ENCODE measurements around the gene AQP10. TPM values are rescaled to one million over a fixed set of nuclear protein-coding genes. Genes with fewer than 3 reads are reported as not detected.

The AQP10 gene
- total and polyA plus RNA-seq, 2 of the 4 experiments (the other 2 are of a cell fraction): not detected

- peaks cover 3 to 15% of the 10 kb centered on the region in 2 experiments; a peak in 1 of 4 replicates for H3K79me1 ChIP-seq (ENCODE audit: low read depth in 1 of 2, low read length in 2 of 2)
- H3K27ac ChIP-seq (ENCODE audit: insufficient read depth, low read length): no peak overlapping the region
- H4K91ac ChIP-seq (ENCODE audit: insufficient read depth, low read depth, low read length): no peak overlapping the region
- peaks cover 10% of the 10 kb centered on the region; the same call in 1 of the 2 replicates for H3K4me1 ChIP-seq (ENCODE audit: control insufficient read depth, insufficient read depth, low read length)
- no peak overlapping the region for H2AK5ac ChIP-seq (ENCODE audit: low read depth, low read length)
- H3K23ac ChIP-seq (ENCODE audit: low read depth, low read length): no peak overlapping the region
- no peak overlapping the region for H3K14ac ChIP-seq (replicated peaks; ENCODE audit: low read depth, low read length)
- H3K27me3 ChIP-seq (ENCODE audit: control insufficient read depth, insufficient read depth, low read length): no peaks in the 10 kb centered on the region
- TF ChIP-seq MAZ (IDR thresholded peaks at IDR 0.05; ENCODE audit: borderline replicate concordance, low read depth, low read length): no peak
- TF ChIP-seq RCOR1 (IDR thresholded peaks at IDR 0.05; ENCODE audit: insufficient replicate concordance, low read length): no peak
- TF ChIP-seq CTCF (conservative IDR thresholded peaks at IDR 0.05; ENCODE audit: low read depth, low read length): no peak
- TF ChIP-seq USF2 (IDR thresholded peaks at IDR 0.05; ENCODE audit: low read depth, low read length): no peak
- no peak for TF ChIP-seq POLR2A (IDR thresholded peaks at IDR 0.05; ENCODE audit: low read depth, low read length)
- no peak for TF ChIP-seq CEBPB (IDR thresholded peaks at IDR 0.05; ENCODE audit: low read depth, low read length)
- TF ChIP-seq RAD21 (IDR thresholded peaks at IDR 0.05; ENCODE audit: low read length): no peak
- no peak overlapping the region for H2BK5ac ChIP-seq (ENCODE audit: low read depth, low read length, poor library complexity, severe bottlenecking)
- ATAC-seq (ENCODE audit: low read depth) (no peak), DNase-seq (no peak)
- POLR2A ChIA-PET (ENCODE audit: unreplicated experiment): no interaction called here
- H4K20me1 ChIP-seq (ENCODE audit: insufficient read depth, low read length): peaks cover 13% of the 10 kb centered on the region; the same call in 1 of the 2 replicates
- WGBS, 2 experiments (ENCODE audit: extremely low coverage in 2 of 2, insufficient read length in 1 of 2): 62% methylated on average over 2 of the region's 7 CpGs; no CpG with 5 or more reads in 1 of the 2 experiments
- no peak overlapping the region for H2AFZ ChIP-seq (replicated peaks; ENCODE audit: low read length, poor library complexity)
- H3K4ac ChIP-seq (ENCODE audit: low read depth, low read length): no peak overlapping the region
- no peak overlapping the region for H4K5ac ChIP-seq (ENCODE audit: low read depth, low read length)
- peaks cover 13% of the 10 kb centered on the region for H3K9me1 ChIP-seq (ENCODE audit: insufficient read depth, low read length)
- in situ Hi-C loops (cut with MboI; ENCODE audit: low sequenced_read_pairs): no loop called here
- no peaks in the 10 kb centered on the region for H3K9me3 ChIP-seq (ENCODE audit: control insufficient read depth, insufficient read depth, low read length)
- intact Hi-C loops (cut with micrococcal nuclease): no loop called here
- H4K8ac ChIP-seq (ENCODE audit: low read depth in 2 of 2, low read length in 2 of 2): no peak overlapping the region
- H3K18ac ChIP-seq (ENCODE audit: low read depth, low read length): no peak overlapping the region
- H2AK9ac ChIP-seq (replicated peaks; ENCODE audit: low read depth, low read length, poor library complexity): no peak overlapping the region
- H2BK15ac ChIP-seq (ENCODE audit: low read depth, low read length): no peak overlapping the region
- H3K56ac ChIP-seq (ENCODE audit: extremely low read depth, insufficient read depth, low read length): no peak overlapping the region
- H3K4me3 ChIP-seq (ENCODE audit: insufficient read depth, low read depth, low read length): no peak overlapping the region
- no peak overlapping the region for H3K9ac ChIP-seq (ENCODE audit: low read depth, low read length)
- H2BK120ac ChIP-seq (ENCODE audit: low read depth, low read length): no peak overlapping the region
- H2BK20ac ChIP-seq (ENCODE audit: low read depth, low read length): no peak overlapping the region
- CTCF ChIA-PET: interaction anchor here (0.9 kb wide), 1 partner anchor 14 kb away, joined by 3 read pairs; no protein-coding TSS in a partner anchor
- dilution Hi-C loops (cut with HindIII; ENCODE audit: low sequenced_read_pairs, unreplicated experiment): no loop called here
- no TSS peak for BruUV-seq (replicated peaks)
- H3K36me3 ChIP-seq (ENCODE audit: control insufficient read depth, insufficient read depth, low read length): peaks cover 46% of the 10 kb centered on the region
- H3K4me2 ChIP-seq (ENCODE audit: low read depth, low read length): no peak overlapping the region
These were observed 28.2 kb downstream of the AQP10 start for GRCh38 chr1:154349121-154349520.

Data from IMR-90 (cell line).